ENCODE data around the gene VAV2. TPM values are rescaled to one million over a fixed set of nuclear protein-coding genes. Genes with fewer than 3 reads are reported as not detected.

VAV2 gene
- total RNA-seq, 1 donor from 2014 or later = 61.9 TPM

- no peak for DNase-seq (ENCODE audit: low spot score in 2 of 2, unreplicated experiment in 2 of 2)
- Mint-ChIP-seq H3K4me1 (peaks cover 17% of the 10 kb centered on the region), H3K4me3 (no peak overlapping the region), H3K9me3 (peaks cover 5% of the 10 kb centered on the region), H3K27me3 (ENCODE audit: low read depth) (no peaks in the 10 kb centered on the region), H3K27ac (no peak overlapping the region), H3K36me3 (peaks cover 10% of the 10 kb centered on the region)
- no peak for TF ChIP-seq CTCF (IDR thresholded peaks at IDR 0.05; ENCODE audit: unreplicated experiment)
These were observed 57.5 kb downstream of the VAV2 start for GRCh38 chr9:133934482-133935232.

- no peak for DNase-seq (ENCODE audit: low spot score in 2 of 2, unreplicated experiment in 2 of 2)
These were observed 58.6 kb downstream of the VAV2 start for GRCh38 chr9:133933426-133934026.

GRCh38 chr9:133932633-133933032, 59.5 kb downstream of the VAV2 start:
- TF ChIP-seq CTCF (IDR thresholded peaks at IDR 0.05; ENCODE audit: unreplicated experiment) = no peak
- Mint-ChIP-seq H3K27me3 (ENCODE audit: low read depth) (no peaks in the 10 kb centered on the region), H3K4me3 (no peak overlapping the region), H3K4me1 (peaks cover 11% of the 10 kb centered on the region), H3K27ac (peak overlapping the region; percentile 53), H3K9me3 (peaks cover 5% of the 10 kb centered on the region), H3K36me3 (peaks cover 14% of the 10 kb centered on the region)
- no peak for DNase-seq (ENCODE audit: low spot score in 2 of 2, unreplicated experiment in 2 of 2)

More at GRCh38 chr9:133933426-133934026, 58.6 kb downstream of the VAV2 start:
- no peak for TF ChIP-seq CTCF (IDR thresholded peaks at IDR 0.05; ENCODE audit: unreplicated experiment)
- peaks cover 10% of the 10 kb centered on the region for H3K36me3 Mint-ChIP-seq
- H3K9me3 Mint-ChIP-seq = peaks cover 5% of the 10 kb centered on the region
- no peaks in the 10 kb centered on the region for H3K27me3 Mint-ChIP-seq (ENCODE audit: low read depth)
- H3K27ac Mint-ChIP-seq = peak overlapping the region; percentile 27
- peaks cover 11% of the 10 kb centered on the region for H3K4me1 Mint-ChIP-seq
- no peak overlapping the region for H3K4me3 Mint-ChIP-seq

- H3K36me3 Mint-ChIP-seq = peaks cover 14% of the 10 kb centered on the region
- peaks cover 5% of the 10 kb centered on the region for H3K9me3 Mint-ChIP-seq
- H3K27me3 Mint-ChIP-seq (ENCODE audit: low read depth) = no peaks in the 10 kb centered on the region
- peaks cover 11% of the 10 kb centered on the region for H3K4me1 Mint-ChIP-seq
- peak overlapping the region; percentile 53 for H3K27ac Mint-ChIP-seq
- DNase-seq (ENCODE audit: low spot score in 2 of 2, unreplicated experiment in 2 of 2) = no peak
- TF ChIP-seq CTCF (IDR thresholded peaks at IDR 0.05; ENCODE audit: unreplicated experiment) = no peak
- no peak overlapping the region for H3K4me3 Mint-ChIP-seq
These were observed 59.9 kb downstream of the VAV2 start for GRCh38 chr9:133932181-133932580.

- Mint-ChIP-seq H3K4me3 (no peak overlapping the region), H3K9me3 (peaks cover 5% of the 10 kb centered on the region), H3K4me1 (peaks cover 11% of the 10 kb centered on the region), H3K27ac (no peak overlapping the region), H3K27me3 (ENCODE audit: low read depth) (no peaks in the 10 kb centered on the region), H3K36me3 (peaks cover 16% of the 10 kb centered on the region)
- no peak for TF ChIP-seq CTCF (IDR thresholded peaks at IDR 0.05; ENCODE audit: unreplicated experiment)
- DNase-seq (ENCODE audit: low spot score in 2 of 2, unreplicated experiment in 2 of 2) = no peak
These were observed 61.2 kb downstream of the VAV2 start for GRCh38 chr9:133930682-133931485.

Data from mesothelial cell of epicardium (in vitro differentiated cells).